ENCODE results near the gene ASMTL.

- TF ChIP-seq CTCF (IDR thresholded peaks at IDR 0.05) (no peak), POLR2A (IDR thresholded peaks at IDR 0.05) (no peak), POLR2AphosphoS5 (IDR thresholded peaks at IDR 0.05; ENCODE audit: insufficient read depth in 1 of 2, low read depth in 1 of 2) (no peak)
Observed at GRCh38 chrX:1449823-1450149, 2.9 kb downstream of the ASMTL start.

All from vagina (tissue), 2 donors.